Caco-2 (cell line): ENCODE data around the gene BPNT1. TPM values are rescaled to one million over a fixed set of nuclear protein-coding genes. Genes with fewer than 3 reads are reported as not detected.

Source experiments
- BruUV-seq: library from RNA; stranded (reverse); fragments of 400-500 nt; replicated peaks from 2 replicates; lab custom pipeline; 2021; lab: Mats Ljungman, UMichigan
- CTCF ChIA-PET: fragments of 300-600 bp; sonication (Branson Sonifier 250); formaldehyde crosslinking; loops from one replicate; lab custom pipeline; 2022; ENCODE audit warnings: antibody characterized with exemption; lab: Charles Lee
- POLR2A ChIA-PET: fragments of 300-600 bp; sonication (Branson Sonifier 250); formaldehyde crosslinking; loops from one replicate; lab custom pipeline; 2022; ENCODE audit warnings: antibody characterized with exemption; lab: Charles Lee
- DNase-seq, 2 experiments: peaks; one replicate each; pipeline versions ENCODE4 v3.0.0 to v3.0.0-alpha.2; 2020 to 2022
- H3K27me3 ChIP-seq: replicated peaks from 2 replicates; pipeline ENCODE4 v1.6.0; 2011; ENCODE audit warnings: low read length; ENCODE audit not compliant: control insufficient read depth, insufficient read depth
- H3K36me3 ChIP-seq: 2 replicates; pipeline ENCODE4 v1.5.1; 2011; ENCODE audit warnings: low read length; ENCODE audit not compliant: control insufficient read depth, insufficient read depth
- H3K4me1 ChIP-seq: fragments of 250-450 bp; sonication (Bioruptor Pico); 2 replicates; pipeline ENCODE4 v1.5.1; 2020; ENCODE audit warnings: mild to moderate bottlenecking
- H3K4me3 ChIP-seq: 2 replicates; pipeline ENCODE4 v1.5.1; 2011; ENCODE audit warnings: low read depth, mild to moderate bottlenecking, control low read depth, low read length
- H3K9me3 ChIP-seq: fragments of 250-450 bp; sonication (Bioruptor Pico); 2 replicates; pipeline ENCODE4 v1.5.1; 2020; ENCODE audit warnings: mild to moderate bottlenecking, moderate library complexity
- H3K27ac Mint-ChIP-seq: one replicate; pipeline ENCODE4 v1.8.0; 2022; ENCODE audit warnings: mixed read lengths; ENCODE audit not compliant: unreplicated experiment
- H3K27me3 Mint-ChIP-seq: one replicate; pipeline ENCODE4 v1.8.0; 2022; ENCODE audit warnings: mixed read lengths; ENCODE audit not compliant: insufficient read depth, unreplicated experiment
- H3K36me3 Mint-ChIP-seq: one replicate; pipeline ENCODE4 v1.8.0; 2022; ENCODE audit warnings: mild to moderate bottlenecking, mixed read lengths; ENCODE audit not compliant: insufficient read depth, unreplicated experiment
- H3K4me1 Mint-ChIP-seq: one replicate; pipeline ENCODE4 v1.8.0; 2022; ENCODE audit warnings: low read depth, mixed read lengths; ENCODE audit not compliant: unreplicated experiment
- H3K4me3 Mint-ChIP-seq: one replicate; pipeline ENCODE4 v1.8.0; 2022; ENCODE audit warnings: mild to moderate bottlenecking, moderate library complexity, mixed read lengths; ENCODE audit not compliant: unreplicated experiment
- H3K9me3 Mint-ChIP-seq: one replicate; pipeline ENCODE4 v1.8.0; 2022; ENCODE audit warnings: mixed read lengths; ENCODE audit not compliant: unreplicated experiment
- CTCF ChIP-seq, 2 experiments: fragments of 200-600 bp in 1 of 2; IDR thresholded peaks; 1 replicate in 1 of 2; 2 replicates in 1 of 2; pipeline versions ENCODE4 v1.5.1 to v1.8.0; 2011 to 2022; ENCODE audit warnings: antibody characterized with exemption in 1 of 2, control low read depth in 1 of 2, inconsistent platforms in 1 of 2, low read depth in 1 of 2, low read length in 1 of 2, mild to moderate bottlenecking in 1 of 2, moderate library complexity in 1 of 2; ENCODE audit not compliant: insufficient read depth in 1 of 2, severe bottlenecking in 1 of 2, unreplicated experiment in 1 of 2
- intact Hi-C: fragments of 100-400 bp; cut with micrococcal nuclease; formaldehyde crosslinking; loops from one replicate; pipeline ENCODE4 v1.10.0; 2022; ENCODE audit not compliant: unreplicated experiment
- total RNA-seq: library from RNA; stranded (reverse); gene quantifications from 2 replicates; pipeline ENCODE4 v1.2.3, GENCODE V29; 2022

BPNT1 gene
- total RNA-seq, 1 experiment from 2014 or later, result 25.0 TPM

DNA sequence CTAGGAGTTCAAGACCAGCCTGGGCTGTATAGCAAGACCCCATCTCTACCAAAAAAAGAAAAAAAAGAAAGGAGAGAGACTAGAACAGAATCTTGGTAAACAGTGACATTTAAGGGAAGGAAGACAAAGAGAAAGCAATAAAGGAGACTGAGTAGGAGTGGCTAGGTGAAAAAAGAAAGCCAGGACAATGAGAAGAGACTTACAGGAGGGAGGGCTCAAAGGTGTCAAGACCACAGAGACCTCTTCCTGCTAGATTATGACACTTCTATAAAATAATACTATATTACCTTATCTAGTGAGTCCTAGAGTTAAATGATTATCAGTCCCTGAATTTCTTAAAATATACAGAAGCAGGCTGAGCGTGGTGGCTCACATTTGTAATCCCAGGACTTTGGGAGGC is 33.2 kb downstream of the BPNT1 start:
- peaks cover 8% of the 10 kb centered on the region for H3K36me3 Mint-ChIP-seq
- H3K4me3 ChIP-seq, result no peak overlapping the region
- CTCF ChIA-PET, result no interaction called here
- BruUV-seq, result no TSS peak
- no peak for DNase-seq
- no peak overlapping the region for H3K4me3 Mint-ChIP-seq
- H3K36me3 ChIP-seq, result no peaks in the 10 kb centered on the region
- H3K9me3 ChIP-seq, result no peaks in the 10 kb centered on the region
- POLR2A ChIA-PET, result no interaction called here
- H3K9me3 Mint-ChIP-seq, result no peaks in the 10 kb centered on the region
- H3K27me3 Mint-ChIP-seq, result no peaks in the 10 kb centered on the region
- no peaks in the 10 kb centered on the region for H3K27me3 ChIP-seq
- H3K4me1 Mint-ChIP-seq, result no peaks in the 10 kb centered on the region
- no peaks in the 10 kb centered on the region for H3K4me1 ChIP-seq
- intact Hi-C loops, result no loop called here
- no peak overlapping the region for H3K27ac Mint-ChIP-seq
- TF ChIP-seq CTCF (IDR thresholded peaks at IDR 0.05; ENCODE audit: insufficient read depth in 1 of 2, low read depth in 1 of 2, low read length in 1 of 2, severe bottlenecking in 1 of 2, unreplicated experiment in 1 of 2), result no peak

- TF ChIP-seq CTCF (IDR thresholded peaks at IDR 0.05; ENCODE audit: insufficient read depth in 1 of 2, low read depth in 1 of 2, low read length in 1 of 2, severe bottlenecking in 1 of 2, unreplicated experiment in 1 of 2), result peak; percentile 67 to 81
- H3K36me3 Mint-ChIP-seq, result peaks cover 45% of the 10 kb centered on the region
- no peaks in the 10 kb centered on the region for H3K9me3 Mint-ChIP-seq
- intact Hi-C loops, result loop anchor here (1.0 to 2.0 kb wide), 3 partner anchors 43 to 73 kb away; partner anchors contain the start of gene BPNT1
- ChIA-PET POLR2A (interaction anchor here (0.5 to 1.0 kb wide), 2 partner anchors 43 to 44 kb away, joined by 5 to 6 read pairs; partner anchors contain the start of gene BPNT1), CTCF (interaction anchor here (0.6 kb wide), 1 partner anchor 43 kb away, joined by 5 read pairs; the partner anchor contains the start of gene BPNT1)
- peak within 1 kb of the TSS; percentile 89 for H3K4me3 Mint-ChIP-seq
- BruUV-seq, result TSS peak; percentile 39
- Histone ChIP-seq H3K36me3 (no peaks in the 10 kb centered on the region), H3K4me1 (peaks cover 14% of the 10 kb centered on the region), H3K4me3 (peak within 1 kb of the TSS; percentile 95), H3K27me3 (no peaks in the 10 kb centered on the region), H3K9me3 (no peaks in the 10 kb centered on the region)
- DNase-seq, result peak; percentile 96 to 97
- peak within 1 kb of the TSS; percentile 95 for H3K27ac Mint-ChIP-seq
- peaks cover 8% of the 10 kb centered on the region for H3K4me1 Mint-ChIP-seq
- H3K27me3 Mint-ChIP-seq, result no peaks in the 10 kb centered on the region
These were observed 43.3 kb downstream of the BPNT1 start, which contains the start of gene EPRS1 for GRCh38 chr1:220046052-220046930. EPRS1 (minus strand) TSS chr1:220046505; CDS start chr1:220046388, 117 bp downstream.

DNA sequence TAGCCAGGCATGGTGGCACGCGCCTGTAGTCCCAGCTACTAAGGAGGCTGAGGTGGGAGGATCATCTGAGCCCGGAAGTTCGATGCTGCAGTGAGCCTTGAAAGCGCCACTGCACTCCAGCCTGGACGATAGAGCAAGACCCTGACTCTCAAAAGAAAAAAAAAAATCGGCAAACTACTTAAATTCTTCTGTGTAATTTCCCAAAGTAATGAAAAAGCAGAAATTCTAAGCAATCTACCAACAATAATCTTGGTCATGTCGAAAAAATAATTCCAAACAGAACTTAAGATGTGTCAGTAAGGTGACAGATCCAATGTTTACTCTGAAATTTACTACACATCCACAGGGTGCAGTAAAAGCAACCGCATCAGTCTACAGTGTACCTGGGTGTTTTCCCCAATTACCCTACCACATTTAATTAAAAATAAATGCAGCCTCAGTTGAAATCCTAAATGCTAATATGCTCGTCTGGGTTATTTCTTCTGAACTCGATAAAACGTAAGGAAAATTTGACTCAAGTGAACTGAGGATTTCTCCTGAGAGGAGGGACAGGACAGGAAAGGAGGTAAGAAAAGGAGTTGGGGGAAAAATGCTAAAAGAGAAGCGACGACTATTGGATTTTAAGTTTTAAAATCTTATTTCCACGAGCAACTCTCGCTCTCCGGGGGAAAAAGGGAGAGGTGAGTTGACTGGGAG is 44.1 kb downstream of the BPNT1 start:
- Histone ChIP-seq H3K9me3 (no peaks in the 10 kb centered on the region), H3K27me3 (no peaks in the 10 kb centered on the region), H3K4me1 (peaks cover 14% of the 10 kb centered on the region), H3K4me3 (peak overlapping the region; percentile 95), H3K36me3 (no peaks in the 10 kb centered on the region)
- peak in 1 of 2 experiments; percentile 12 for DNase-seq
- peak overlapping the region; percentile 89 for H3K4me3 Mint-ChIP-seq
- peaks cover 49% of the 10 kb centered on the region for H3K36me3 Mint-ChIP-seq
- H3K27ac Mint-ChIP-seq, result peak overlapping the region; percentile 95
- ChIA-PET CTCF (interaction anchor here (0.6 kb wide), 1 partner anchor 44 kb away, joined by 5 read pairs; the partner anchor contains the start of gene BPNT1), POLR2A (interaction anchor here (0.5 to 1.0 kb wide), 3 partner anchors 43 to 45 kb away, joined by 5 to 7 read pairs (median 6); partner anchors contain the start of gene BPNT1)
- H3K27me3 Mint-ChIP-seq, result no peaks in the 10 kb centered on the region
- no TSS peak for BruUV-seq
- no peaks in the 10 kb centered on the region for H3K9me3 Mint-ChIP-seq
- TF ChIP-seq CTCF (IDR thresholded peaks at IDR 0.05; ENCODE audit: insufficient read depth in 1 of 2, low read depth in 1 of 2, low read length in 1 of 2, severe bottlenecking in 1 of 2, unreplicated experiment in 1 of 2), result no peak
- peaks cover 8% of the 10 kb centered on the region for H3K4me1 Mint-ChIP-seq
- intact Hi-C loops, result loop anchor here (1.0 to 2.0 kb wide), 3 partner anchors 44 to 73 kb away; partner anchors contain the start of gene BPNT1
